A549 (cell line): ENCODE data around the gene MAGI2. TPM values are rescaled to one million over a fixed set of nuclear protein-coding genes. Genes with fewer than 3 reads are reported as not detected.

ENCODE experiments used
- ATAC-seq, 2 experiments: fragments of 200-7000 bp in 1 of 2; fragments of >200 bp in 1 of 2; cut with Nextera tagmentation in 1 of 2; cut with Tn5 transposase in 1 of 2; 3 replicates each; pipeline versions ENCODE4 v1.8.0 to v1.9.1; 2018 to 2020; ENCODE audit warnings: mild to moderate bottlenecking in 1 of 2, moderate library complexity in 1 of 2
- CTCF ChIA-PET: fragments of 300-600 bp; sonication (Branson Sonifier 250); formaldehyde crosslinking; extraction: SDS; loops from one replicate; lab custom pipeline; 2021; ENCODE audit warnings: antibody characterized with exemption, inconsistent platforms; lab: Yijun Ruan, JAX
- POLR2A ChIA-PET: fragments of 350-600 bp; formaldehyde crosslinking; extraction: SDS; loops from one replicate; lab custom pipeline; 2021; ENCODE audit warnings: antibody characterized with exemption, inconsistent platforms; lab: Yijun Ruan, JAX
- DNase-seq, 2 experiments: peaks; one replicate each; pipeline versions ENCODE4 v3.0.0 to v3.0.0-alpha.2; 2011 to 2016; ENCODE audit warnings: low read depth in 1 of 2, low spot score in 1 of 2
- FAIRE-seq: peaks from 2 replicates; lab custom pipeline; 2011; peaks lifted over from hg19 to GRCh38; lab: Jason Lieb, UNC
- H3K27ac ChIP-seq, 2 experiments: fragments of >200 bp; sonication (Bioruptor Twin); formaldehyde crosslinking; 3 replicates each; pipeline ENCODE4 v1.5.1; 2016 to 2017
- H3K4me1 ChIP-seq: fragments of >200 bp; sonication (Bioruptor Twin); formaldehyde crosslinking; 3 replicates; pipeline ENCODE4 v1.6.1; 2016
- H3K4me2 ChIP-seq: fragments of >200 bp; sonication (Bioruptor Twin); formaldehyde crosslinking; 3 replicates; pipeline ENCODE4 v1.6.1; 2016
- H3K4me3 ChIP-seq: fragments of >200 bp; sonication (Bioruptor Twin); formaldehyde crosslinking; 3 replicates; pipeline ENCODE4 v1.5.1; 2016
- H3K9me3 ChIP-seq: fragments of >200 bp; sonication (Bioruptor Twin); formaldehyde crosslinking; 3 replicates; pipeline ENCODE4 v1.6.1; 2016
- BHLHE40 ChIP-seq: IDR thresholded peaks from 2 replicates; pipeline ENCODE4 v1.6.1; 2012; ENCODE audit warnings: low read depth, low read length, inconsistent platforms
- CBX2 ChIP-seq: fragments of 200-600 bp; sonication (generic); IDR thresholded peaks from 2 replicates; pipeline ENCODE4 v1.6.1; 2016; ENCODE audit warnings: low read depth, mild to moderate bottlenecking, borderline replicate concordance
- CHD2 ChIP-seq: fragments of 150-350 bp; IDR thresholded peaks from 2 replicates; pipeline ENCODE4 v1.6.1; 2014; ENCODE audit warnings: low read length; ENCODE audit not compliant: partially characterized antibody
- CHD4 ChIP-seq: fragments of 200-600 bp; sonication (generic); IDR thresholded peaks from 2 replicates; pipeline ENCODE4 v1.6.1; 2016; ENCODE audit warnings: antibody characterized with exemption, mild to moderate bottlenecking, borderline replicate concordance
- CTCF ChIP-seq: fragments of >200 bp; sonication (Bioruptor Twin); formaldehyde crosslinking; IDR thresholded peaks from 3 replicates; pipeline ENCODE4 v1.5.1; 2016
- EHMT2 ChIP-seq: fragments of 200-600 bp; sonication (generic); IDR thresholded peaks from 2 replicates; pipeline ENCODE4 v1.6.1; 2016; ENCODE audit warnings: antibody characterized with exemption, low read depth, mild to moderate bottlenecking, moderate library complexity
- ESRRA ChIP-seq: fragments of 150-350 bp; IDR thresholded peaks from 2 replicates; pipeline ENCODE4 v1.6.1; 2014; ENCODE audit warnings: mild to moderate bottlenecking, low read length, borderline replicate concordance
- FOSB ChIP-seq: fragments of 250-450 bp; sonication (Bioruptor Pico); IDR thresholded peaks from 2 replicates; pipeline ENCODE4 v1.5.0; 2020; ENCODE audit warnings: mild to moderate bottlenecking, moderate library complexity
- FOSL2 ChIP-seq, 2 experiments: fragments of 450-650 bp in 1 of 2; fragments of >200 bp in 1 of 2; sonication (Bioruptor Twin) in 1 of 2; formaldehyde crosslinking; IDR thresholded peaks; 2 replicates each; pipeline versions ENCODE4 v1.5.0 to v1.6.1; 2016 to 2020; ENCODE audit warnings: mild to moderate bottlenecking in 1 of 2, moderate library complexity in 1 of 2
- FOXS1 ChIP-seq: fragments of 250-450 bp; sonication (Bioruptor Pico); IDR thresholded peaks from 2 replicates; pipeline ENCODE4 v1.5.0; 2020; ENCODE audit warnings: mild to moderate bottlenecking, moderate library complexity
- HEYL ChIP-seq: fragments of 250-450 bp; sonication (Bioruptor Pico); IDR thresholded peaks from 2 replicates; pipeline ENCODE4 v1.8.0; 2021; ENCODE audit warnings: mild to moderate bottlenecking, moderate library complexity
- HOXB13 ChIP-seq: fragments of 250-450 bp; sonication (Bioruptor Pico); IDR thresholded peaks from 2 replicates; pipeline ENCODE4 v1.5.0; 2020; ENCODE audit warnings: low read depth, mild to moderate bottlenecking, moderate library complexity
- HOXB5 ChIP-seq: fragments of 250-450 bp; sonication (Bioruptor Pico); IDR thresholded peaks from 2 replicates; pipeline ENCODE4 v1.5.0; 2020; ENCODE audit warnings: mild to moderate bottlenecking, moderate library complexity
- JUN ChIP-seq, 2 experiments: fragments of >200 bp; sonication (Bioruptor Twin); formaldehyde crosslinking; IDR thresholded peaks; 2 replicates in 1 of 2; 3 replicates in 1 of 2; pipeline ENCODE4 v1.6.1; 2016 to 2017
- JUNB ChIP-seq: fragments of >200 bp; sonication (Bioruptor Twin); formaldehyde crosslinking; IDR thresholded peaks from 2 replicates; pipeline ENCODE4 v1.6.1; 2016
- KDM5A ChIP-seq: fragments of 200-600 bp; sonication (generic); IDR thresholded peaks from 2 replicates; pipeline ENCODE4 v1.6.1; 2016; ENCODE audit warnings: antibody characterized with exemption, mild to moderate bottlenecking
- MAFK ChIP-seq: fragments of 450-650 bp; IDR thresholded peaks from 2 replicates; pipeline ENCODE4 v1.6.1; 2014; ENCODE audit not compliant: partially characterized antibody
- MAZ ChIP-seq: fragments of 150-350 bp; IDR thresholded peaks from 2 replicates; pipeline ENCODE4 v1.6.1; 2014; ENCODE audit warnings: antibody characterized with exemption, low read depth, low read length, borderline replicate concordance
- NR3C1 ChIP-seq: fragments of >200 bp; sonication (Bioruptor Twin); formaldehyde crosslinking; IDR thresholded peaks from 3 replicates; pipeline ENCODE4 v1.6.1; 2017
- PHF8 ChIP-seq: fragments of 200-600 bp; sonication (generic); IDR thresholded peaks from 2 replicates; pipeline ENCODE4 v1.6.1; 2016; ENCODE audit warnings: low read depth, mild to moderate bottlenecking, antibody characterized with exemption, moderate library complexity, borderline replicate concordance
- RCOR1 ChIP-seq: fragments of 150-350 bp; IDR thresholded peaks from 2 replicates; pipeline ENCODE4 v1.6.1; 2014; ENCODE audit warnings: antibody characterized with exemption, low read length, low read depth
- ZSCAN20 ChIP-seq: fragments of 250-450 bp; sonication (Bioruptor Pico); IDR thresholded peaks from 2 replicates; pipeline ENCODE4 v1.8.0; 2022; ENCODE audit warnings: mild to moderate bottlenecking, moderate library complexity
- WGBS: methylation state at CpG from one replicate; pipeline ENCODE4 v1.1.6; 2017; ENCODE audit errors: missing lambda C conversion rate; 5-methylcytosine and 5-hydroxymethylcytosine counted together
- polyA plus RNA-seq, 4 experiments: library from polyadenylated mRNA; depleted of rRNA in 3 of 4; stranded (reverse); fragments of >200 nt; fragmentation: RNase III in 1 of 4; extraction: RNeasy Plus Mini Kit Qiagen cat#74134 plus additional on column Dnase treatment in 1 of 4; gene quantifications; 2 replicates in 3 of 4; 3 replicates in 1 of 4; pipeline ENCODE4 v1.2.3, GENCODE V29; 2011 to 2017
- TF ChIP-seq, protein P1 (sequence below): IDR thresholded peaks from 2 replicates; pipeline ENCODE4 v1.6.1; 2012; ENCODE audit warnings: low read depth, borderline replicate concordance
- TF ChIP-seq, protein P2 (sequence below): IDR thresholded peaks from 2 replicates; pipeline ENCODE4 v1.6.1; 2012

The MAGI2 gene
- polyA plus RNA-seq, 2 of the 4 experiments (the other 2 are of a cell fraction), result 0.48 to 0.81 TPM

- no peak for TF ChIP-seq CBX2
Measured at GRCh38 chr7:79329464-79329863, 124.0 kb downstream of the MAGI2 start (continued).

GRCh38 chr7:79320741-79321473 is 132.6 kb downstream of the MAGI2 start:
- Histone ChIP-seq H3K9me3 (no peaks in the 10 kb centered on the region), H3K4me1 (peaks cover 29% of the 10 kb centered on the region), H3K27ac (no peak overlapping the region), H3K4me2 (no peak overlapping the region), H3K4me3 (no peak overlapping the region)
- no peak for TF ChIP-seq HEYL (CRISPR knock-in tag)
- no peak for TF ChIP-seq CBX2
- no peak for TF ChIP-seq HOXB13
- no peak for TF ChIP-seq FOSL2 (IDR thresholded peaks at IDR 0.05)
- TF ChIP-seq FOSL2 (CRISPR knock-in tag; IDR thresholded peaks at IDR 0.05), result no peak
- no peak for TF ChIP-seq FOXS1
- no peak for TF ChIP-seq RCOR1
- no peak for TF ChIP-seq ESRRA
- TF ChIP-seq, protein P1, sequence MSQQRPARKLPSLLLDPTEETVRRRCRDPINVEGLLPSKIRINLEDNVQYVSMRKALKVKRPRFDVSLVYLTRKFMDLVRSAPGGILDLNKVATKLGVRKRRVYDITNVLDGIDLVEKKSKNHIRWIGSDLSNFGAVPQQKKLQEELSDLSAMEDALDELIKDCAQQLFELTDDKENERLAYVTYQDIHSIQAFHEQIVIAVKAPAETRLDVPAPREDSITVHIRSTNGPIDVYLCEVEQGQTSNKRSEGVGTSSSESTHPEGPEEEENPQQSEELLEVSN, result no peak
- TF ChIP-seq FOSB, result no peak
- no peak for TF ChIP-seq CHD4
- CTCF ChIA-PET, result interaction anchor here (1.4 kb wide), 1 partner anchor 13 kb away, joined by 5 read pairs; no protein-coding TSS in a partner anchor
- 37% methylated on average over 2 of the region's 2 CpGs for WGBS
- FAIRE-seq (peak; percentile 13), DNase-seq (no peak), ATAC-seq (no peak)
- POLR2A ChIA-PET, result no interaction called here

DNA sequence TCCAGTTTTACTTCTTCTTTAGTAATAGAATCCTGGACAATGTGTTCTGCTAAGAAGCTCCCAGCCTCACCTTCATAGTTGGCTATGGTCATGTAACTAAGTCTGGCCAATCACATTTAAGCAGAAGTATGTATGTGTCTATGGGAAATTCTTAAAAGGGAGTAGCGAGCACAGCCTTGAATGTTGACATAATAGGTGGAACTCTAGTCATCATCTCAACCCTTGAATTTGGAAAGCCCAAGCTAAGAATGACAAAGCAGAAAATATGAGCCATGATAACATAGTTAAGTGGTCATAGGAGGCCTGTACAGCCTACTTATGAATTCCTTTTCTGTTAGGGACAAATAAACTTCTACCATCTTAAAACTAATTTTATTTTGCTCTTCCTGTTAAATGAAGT is 134.1 kb downstream of the MAGI2 start:
- H3K4me2 ChIP-seq, result peak overlapping the region; percentile 8; the same call in 1 of the 3 replicates
- ChIA-PET POLR2A (no interaction called here), CTCF (no interaction called here)
- 43% methylated on average over 1 of the region's 1 CpG for WGBS
- H3K4me3 ChIP-seq, result no peak overlapping the region
- ATAC-seq (peak; percentile 27 to 37; a peak in 2 of 6 replicates), FAIRE-seq (no peak), DNase-seq (peak in 1 of 2 experiments; percentile 70)
- H3K4me1 ChIP-seq, result peaks cover 29% of the 10 kb centered on the region
- TF ChIP-seq MAFK (peak; percentile 59), KDM5A (no peak)
- H3K9me3 ChIP-seq, result no peaks in the 10 kb centered on the region
- H3K27ac ChIP-seq, result peak overlapping the region in 1 of 2 experiments; percentile 44; a peak in 3 of 6 replicates

DNA sequence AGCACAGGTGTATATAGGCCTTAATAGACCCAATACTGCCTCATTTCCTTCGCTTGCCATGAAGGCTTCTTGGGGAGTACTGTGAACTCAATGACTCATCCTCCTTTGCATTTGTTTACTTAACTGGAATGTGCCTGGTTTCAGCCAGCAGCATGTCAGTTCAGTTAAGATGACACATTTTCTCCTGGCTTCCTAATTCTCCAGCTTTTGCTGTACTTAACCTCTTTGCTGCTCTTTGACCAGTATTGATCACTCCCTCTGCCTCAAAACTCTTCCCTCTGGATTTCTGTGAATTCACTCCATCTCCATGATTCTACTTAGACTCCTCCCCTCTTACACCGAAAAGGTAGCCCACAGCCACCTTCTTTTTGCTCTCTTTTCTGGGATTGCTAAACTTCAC is 135.7 kb downstream of the MAGI2 start:
- 0% methylated on average over 2 of the region's 2 CpGs for WGBS
- ChIA-PET CTCF (interaction anchor here (1.7 to 3.0 kb wide), 2 partner anchors 10 to 19 kb away, joined by 4 to 12 read pairs; no protein-coding TSS in a partner anchor), POLR2A (no interaction called here)
- TF ChIP-seq BHLHE40, result no peak
- 0 out of 2 replicates have a peak, but pooled peaks have one; percentile 60 for TF ChIP-seq FOXS1
- TF ChIP-seq, protein P2, sequence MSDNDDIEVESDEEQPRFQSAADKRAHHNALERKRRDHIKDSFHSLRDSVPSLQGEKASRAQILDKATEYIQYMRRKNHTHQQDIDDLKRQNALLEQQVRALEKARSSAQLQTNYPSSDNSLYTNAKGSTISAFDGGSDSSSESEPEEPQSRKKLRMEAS, result peak; percentile 74
- no peak for TF ChIP-seq PHF8
- 0 out of 5 replicates have a peak, but pooled peaks of 1 of the 2 experiments have one; percentile 25 for TF ChIP-seq JUN (IDR thresholded peaks at IDR 0.05)
- no peak for TF ChIP-seq HOXB13
- TF ChIP-seq ZSCAN20 (CRISPR knock-in tag), result no peak
- no peak for TF ChIP-seq CHD2
- TF ChIP-seq, protein P1, result no peak
- no peak for TF ChIP-seq CTCF
- TF ChIP-seq NR3C1, result no peak
- peak; percentile 88 for TF ChIP-seq FOSL2 (IDR thresholded peaks at IDR 0.05)
- peak; percentile 96 for TF ChIP-seq FOSL2 (CRISPR knock-in tag; IDR thresholded peaks at IDR 0.05)
- TF ChIP-seq HEYL (CRISPR knock-in tag), result no peak
- TF ChIP-seq MAZ, result no peak
- TF ChIP-seq EHMT2, result no peak
- TF ChIP-seq RCOR1, result no peak
- no peak for TF ChIP-seq HOXB5 (CRISPR knock-in tag)
- peak; percentile 72 for TF ChIP-seq JUNB
- Histone ChIP-seq H3K4me1 (peaks cover 29% of the 10 kb centered on the region), H3K27ac (peak overlapping the region; percentile 56 to 72; a peak in 5 of 6 replicates), H3K9me3 (no peaks in the 10 kb centered on the region), H3K4me2 (peak overlapping the region; percentile 79), H3K4me3 (no peak overlapping the region)
- peak; percentile 46 to 85 for DNase-seq
- ATAC-seq, result peak; percentile 97 to 98
- FAIRE-seq, result peak; percentile 84
